ENCODE data around the gene G3BP1. TPM values are rescaled to one million over a fixed set of nuclear protein-coding genes. Genes with fewer than 3 reads are reported as not detected.

G3BP1 gene
- total and polyA plus RNA-seq, 4 donors, result 26.9 to 144 (median 62.7) TPM

DNA sequence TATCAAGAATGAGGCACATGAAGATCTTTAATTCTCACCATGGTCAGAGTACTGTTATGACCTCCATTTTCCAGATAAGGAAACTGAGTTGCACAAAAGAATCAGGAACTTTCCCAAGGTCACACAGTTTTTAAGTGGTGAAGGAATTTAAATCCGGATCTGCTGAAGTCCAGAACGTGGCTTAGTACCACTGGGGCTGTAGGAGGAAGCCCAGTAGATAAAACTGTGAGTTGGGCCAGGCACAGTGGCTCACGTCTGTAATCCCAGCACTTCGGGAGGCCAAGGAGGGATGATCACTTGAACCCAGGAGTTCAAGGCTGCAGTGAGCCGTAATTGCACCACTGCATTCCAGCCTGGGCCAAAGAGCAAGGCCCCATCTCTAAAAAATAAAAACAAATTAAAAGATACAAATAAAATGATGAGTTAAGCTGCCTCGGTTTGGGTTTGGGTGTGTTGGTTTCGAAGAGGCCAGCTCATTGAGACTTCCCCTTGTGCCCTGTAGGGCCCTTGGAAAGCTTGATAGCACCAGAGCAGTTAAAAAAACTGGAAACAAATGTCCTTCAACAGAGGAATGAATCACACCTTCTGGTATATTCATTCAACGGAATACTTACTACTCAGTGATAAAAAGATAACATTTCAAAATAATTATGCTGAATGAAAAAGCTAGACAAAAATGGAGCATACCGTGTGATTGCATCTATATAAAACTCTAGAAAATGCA is 33.5 kb upstream of the G3BP1 start:
- Histone ChIP-seq H3K9me3 (ENCODE audit: control insufficient read depth in 4 of 4, low read length in 3 of 4) (no peaks in the 10 kb centered on the region), H3K4me3 (ENCODE audit: low read depth in 1 of 3, low read length in 3 of 3) (no peak overlapping the region), H3K4me1 (ENCODE audit: control insufficient read depth in 4 of 4, insufficient read depth in 4 of 4, low read length in 3 of 4) (peaks cover 0 to 4% (median 0%) of the 10 kb centered on the region in 4 donors), H3K9ac (ENCODE audit: low read depth in 1 of 2, low read length in 2 of 2) (no peak overlapping the region), H3K27me3 (ENCODE audit: control insufficient read depth in 4 of 4, insufficient read depth in 4 of 4, low read length in 3 of 4) (no peaks in the 10 kb centered on the region), H3K27ac (ENCODE audit: low read depth in 1 of 2, low read length in 2 of 2) (no peak overlapping the region), H3K36me3 (ENCODE audit: control insufficient read depth in 4 of 4, insufficient read depth in 3 of 4, low read depth in 1 of 4, low read length in 3 of 4) (peaks cover 0 to 8% (median 3%) of the 10 kb centered on the region in 4 donors)
- DNase-seq (ENCODE audit: low spot score), result no peak
- 61% methylated on average over 9 of the region's 9 CpGs for WGBS
- no peak for TF ChIP-seq GABPA (IDR thresholded peaks at IDR 0.05 in 1 of 2, conservative IDR thresholded peaks at IDR 0.05 in 1 of 2)
- TF ChIP-seq NR2F2 (IDR thresholded peaks at IDR 0.05), result peak; percentile 56
- TF ChIP-seq JUND (IDR thresholded peaks at IDR 0.05), result no peak
- TF ChIP-seq RAD21 (IDR thresholded peaks at IDR 0.05), result peak; percentile 4 to 9

DNA sequence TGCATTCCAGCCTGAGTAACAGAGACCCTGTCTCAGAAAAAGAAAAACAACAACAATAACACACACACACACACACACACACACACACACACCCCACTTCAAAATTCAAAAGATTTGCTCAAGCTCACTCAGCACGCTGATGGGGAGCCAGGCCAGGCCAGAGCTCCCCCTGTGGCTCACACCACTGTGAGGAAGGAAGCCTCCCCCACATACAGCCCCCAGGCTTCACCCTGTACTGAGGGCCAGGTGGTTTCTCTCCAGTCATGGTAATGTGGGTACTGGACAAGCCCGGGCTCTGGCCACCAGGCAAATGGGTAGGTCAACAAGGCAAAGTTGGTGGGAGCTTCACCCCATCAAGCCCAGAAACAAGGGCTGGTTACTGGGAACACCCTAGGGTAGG is 32.4 kb upstream of the G3BP1 start:
- H3K4me3 ChIP-seq (ENCODE audit: low read depth in 1 of 3, low read length in 3 of 3), result no peak overlapping the region
- H3K4me1 ChIP-seq (ENCODE audit: control insufficient read depth in 4 of 4, insufficient read depth in 4 of 4, low read length in 3 of 4), result peaks cover 0 to 4% (median 0%) of the 10 kb centered on the region in 4 donors
- no peak for DNase-seq (ENCODE audit: low spot score)
- H3K27ac ChIP-seq (ENCODE audit: low read depth in 1 of 2, low read length in 2 of 2), result no peak overlapping the region
- H3K27me3 ChIP-seq (ENCODE audit: control insufficient read depth in 4 of 4, insufficient read depth in 4 of 4, low read length in 3 of 4), result no peaks in the 10 kb centered on the region
- H3K9ac ChIP-seq (ENCODE audit: low read depth in 1 of 2, low read length in 2 of 2), result no peak overlapping the region
- 91% methylated on average over 2 of the region's 2 CpGs for WGBS
- peaks cover 0 to 9% (median 4%) of the 10 kb centered on the region in 4 donors for H3K36me3 ChIP-seq (ENCODE audit: control insufficient read depth in 4 of 4, insufficient read depth in 3 of 4, low read depth in 1 of 4, low read length in 3 of 4)
- no peak for TF ChIP-seq EGR1 (IDR thresholded peaks at IDR 0.05; ENCODE audit: low read depth in 2 of 2)
- TF ChIP-seq CTCF (IDR thresholded peaks at IDR 0.05; ENCODE audit: low read depth, low read length, missing input control), result no peak
- TF ChIP-seq ZBTB33 (IDR thresholded peaks at IDR 0.05), result no peak
- no peak for TF ChIP-seq NR2F2 (IDR thresholded peaks at IDR 0.05)
- no peak for TF ChIP-seq REST (IDR thresholded peaks at IDR 0.05)
- TF ChIP-seq GABPA (IDR thresholded peaks at IDR 0.05 in 1 of 2, conservative IDR thresholded peaks at IDR 0.05 in 1 of 2), result no peak
- no peak for TF ChIP-seq RXRA (IDR thresholded peaks at IDR 0.05)
- no peak for TF ChIP-seq ATF3 (IDR thresholded peaks at IDR 0.05)
- no peak for TF ChIP-seq FOXA2 (IDR thresholded peaks at IDR 0.05)
- TF ChIP-seq HNF4A (conservative IDR thresholded peaks at IDR 0.05), result no peak
- TF ChIP-seq, protein P1, sequence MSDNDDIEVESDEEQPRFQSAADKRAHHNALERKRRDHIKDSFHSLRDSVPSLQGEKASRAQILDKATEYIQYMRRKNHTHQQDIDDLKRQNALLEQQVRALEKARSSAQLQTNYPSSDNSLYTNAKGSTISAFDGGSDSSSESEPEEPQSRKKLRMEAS (IDR thresholded peaks at IDR 0.05), result no peak
- TF ChIP-seq RAD21 (IDR thresholded peaks at IDR 0.05), result no peak
- H3K9me3 ChIP-seq (ENCODE audit: control insufficient read depth in 4 of 4, low read length in 3 of 4), result no peaks in the 10 kb centered on the region
